WTC11 (cell line): Measurements from ENCODE around the gene KRT20. TPM values are rescaled to one million over a fixed set of nuclear protein-coding genes. Genes with fewer than 3 reads are reported as not detected.
"Not testable (repeated sequence)": the region's sequence is repeated elsewhere in the genome, so short reads cannot be mapped to it uniquely, and the experiment has no call there.

ENCODE experiments used
- ATAC-seq: fragments of 200-7000 bp; cut with Tn5 transposase; 2 replicates; pipeline ENCODE4 v1.10.0; 2021; ENCODE audit warnings: mild to moderate bottlenecking, moderate library complexity
- CTCF ChIA-PET: fragments of 300-600 bp; sonication (Branson Sonifier 250); formaldehyde crosslinking; loops from one replicate; lab custom pipeline; 2021; ENCODE audit warnings: antibody characterized with exemption; lab: Charles Lee
- POLR2A ChIA-PET: fragments of 350-600 bp; sonication (Branson Sonifier 250); formaldehyde crosslinking; loops from one replicate; lab custom pipeline; 2021; ENCODE audit warnings: antibody characterized with exemption; lab: Charles Lee
- DNase-seq: peaks from one replicate; pipeline ENCODE4 v3.0.0; 2021; ENCODE audit warnings: low spot score
- H3K27ac Mint-ChIP-seq: 2 replicates; pipeline ENCODE4 v1.8.0; 2021; ENCODE audit warnings: mixed read lengths
- H3K27me3 Mint-ChIP-seq: 2 replicates; pipeline ENCODE4 v1.8.0; 2021; ENCODE audit warnings: low read depth, mild to moderate bottlenecking, moderate library complexity, mixed read lengths
- H3K36me3 Mint-ChIP-seq: 2 replicates; pipeline ENCODE4 v1.8.0; 2021; ENCODE audit warnings: mixed read lengths
- H3K4me1 Mint-ChIP-seq: 2 replicates; pipeline ENCODE4 v1.8.0; 2022; ENCODE audit warnings: mixed read lengths
- H3K4me3 Mint-ChIP-seq: 2 replicates; pipeline ENCODE4 v1.8.0; 2021; ENCODE audit warnings: mild to moderate bottlenecking, moderate library complexity, mixed read lengths
- H3K9me3 Mint-ChIP-seq: 2 replicates; pipeline ENCODE4 v1.8.0; 2021; ENCODE audit warnings: mixed read lengths
- ATF1 ChIP-seq: sonication (generic); formaldehyde crosslinking; IDR thresholded peaks from 2 replicates; pipeline ENCODE4 v1.8.1; 2023; ENCODE audit warnings: mild to moderate bottlenecking, moderate library complexity, missing genetic modification reagents
- CREB1 ChIP-seq: sonication (generic); formaldehyde crosslinking; IDR thresholded peaks from 2 replicates; pipeline ENCODE4 v1.8.0; 2023; ENCODE audit warnings: mild to moderate bottlenecking, missing genetic modification reagents
- FOXJ3 ChIP-seq: sonication (generic); formaldehyde crosslinking; IDR thresholded peaks from 2 replicates; pipeline ENCODE4 v1.9.0; 2021; ENCODE audit warnings: missing genetic modification reagents, mild to moderate bottlenecking, borderline replicate concordance
- GTF2I ChIP-seq: fragments of 250-450 bp; sonication (Bioruptor Pico); conservative IDR thresholded peaks from 2 replicates; pipeline ENCODE4 v1.4.0; 2021; ENCODE audit warnings: mild to moderate bottlenecking
- JAZF1 ChIP-seq: fragments of 250-450 bp; sonication (Bioruptor Pico); IDR thresholded peaks from 2 replicates; pipeline ENCODE4 v1.9.0; 2021; ENCODE audit warnings: moderate library complexity, mild to moderate bottlenecking, inconsistent platforms
- NFATC4 ChIP-seq: fragments of 250-450 bp; sonication (Bioruptor Pico); IDR thresholded peaks from 2 replicates; pipeline ENCODE4 v1.9.0; 2021; ENCODE audit warnings: mild to moderate bottlenecking
- TEAD1 ChIP-seq: sonication (generic); formaldehyde crosslinking; IDR thresholded peaks from 2 replicates; pipeline ENCODE4 v1.8.0; 2022; ENCODE audit warnings: mild to moderate bottlenecking, missing genetic modification reagents
- TEAD4 ChIP-seq: sonication (generic); formaldehyde crosslinking; IDR thresholded peaks from 2 replicates; pipeline ENCODE4 v1.8.0; 2022; ENCODE audit warnings: mild to moderate bottlenecking, missing genetic modification reagents
- ZNF121 ChIP-seq: sonication (generic); formaldehyde crosslinking; IDR thresholded peaks from 2 replicates; pipeline ENCODE4 v1.8.0; 2023; ENCODE audit warnings: missing genetic modification reagents
- ZNF138 ChIP-seq: sonication (generic); formaldehyde crosslinking; conservative IDR thresholded peaks from 2 replicates; pipeline ENCODE4 v1.8.1; 2022; ENCODE audit warnings: mild to moderate bottlenecking, moderate library complexity, missing genetic modification reagents
- ZNF232 ChIP-seq: sonication (generic); formaldehyde crosslinking; IDR thresholded peaks from 2 replicates; pipeline ENCODE4 v1.8.0; 2022; ENCODE audit warnings: mild to moderate bottlenecking, missing genetic modification reagents
- ZNF317 ChIP-seq: sonication (generic); formaldehyde crosslinking; IDR thresholded peaks from 2 replicates; pipeline ENCODE4 v1.8.1; 2023; ENCODE audit warnings: low read depth, mild to moderate bottlenecking, moderate library complexity, missing genetic modification reagents, borderline replicate concordance
- total RNA-seq: library from RNA; stranded (reverse); gene quantifications from 3 replicates; pipeline ENCODE4 v1.2.3, GENCODE V29; 2021
- TF ChIP-seq, protein P1 (sequence below): sonication (generic); formaldehyde crosslinking; conservative IDR thresholded peaks from 2 replicates; pipeline ENCODE4 v1.8.1; 2023; ENCODE audit warnings: mild to moderate bottlenecking, low read depth, missing genetic modification reagents, moderate library complexity
- TF ChIP-seq, protein P2 (sequence below): fragments of 250-450 bp; sonication (Bioruptor Pico); IDR thresholded peaks from 2 replicates; pipeline ENCODE4 v1.9.0; 2021; ENCODE audit warnings: mild to moderate bottlenecking
- TF ChIP-seq, protein P3 (sequence below): fragments of 250-450 bp; sonication (Bioruptor Pico); IDR thresholded peaks from 2 replicates; pipeline ENCODE4 v2.1.2; 2022; ENCODE audit warnings: mild to moderate bottlenecking, moderate library complexity
- TF ChIP-seq, protein P4 (sequence below): sonication (generic); formaldehyde crosslinking; IDR thresholded peaks from 2 replicates; pipeline ENCODE4 v1.8.1; 2023; ENCODE audit warnings: mild to moderate bottlenecking, missing genetic modification reagents, borderline replicate concordance
- TF ChIP-seq, protein P5 (sequence below): sonication (generic); formaldehyde crosslinking; IDR thresholded peaks from 2 replicates; pipeline ENCODE4 v1.8.1; 2022; ENCODE audit warnings: missing genetic modification reagents, borderline replicate concordance

The KRT20 gene
- total RNA-seq, 1 experiment from 2014 or later, result 0.42 TPM

DNA sequence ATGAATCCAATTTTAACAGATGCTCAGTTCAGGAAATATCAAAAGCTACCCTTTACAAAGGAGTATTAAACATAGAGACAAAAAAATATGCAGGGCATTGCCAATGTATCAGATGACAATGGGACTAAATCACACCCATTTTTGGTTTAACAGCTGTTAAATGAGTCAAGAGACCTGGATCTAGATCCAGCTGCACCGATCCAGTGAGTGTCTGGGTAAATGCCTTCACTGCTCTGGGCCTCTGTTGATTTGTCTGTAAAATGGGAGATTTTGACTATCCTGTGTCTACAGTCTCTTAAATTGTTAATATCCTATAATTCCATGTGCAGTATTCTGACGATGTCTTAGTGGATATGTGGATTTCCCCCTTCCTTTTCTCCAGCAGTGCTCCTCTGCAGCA is 36.0 kb upstream of the KRT20 start:
- no peak for DNase-seq
- Mint-ChIP-seq H3K9me3 (no peaks in the 10 kb centered on the region), H3K27me3 (peaks cover 3% of the 10 kb centered on the region; the same call in 1 of the 2 replicates), H3K4me3 (no peak overlapping the region), H3K36me3 (no peaks in the 10 kb centered on the region), H3K4me1 (peaks cover 2% of the 10 kb centered on the region), H3K27ac (no peak overlapping the region)
- TF ChIP-seq CREB1 (CRISPR knock-in tag) (no peak), ZNF138 (CRISPR knock-in tag) (no peak)
- TF ChIP-seq, protein P1, sequence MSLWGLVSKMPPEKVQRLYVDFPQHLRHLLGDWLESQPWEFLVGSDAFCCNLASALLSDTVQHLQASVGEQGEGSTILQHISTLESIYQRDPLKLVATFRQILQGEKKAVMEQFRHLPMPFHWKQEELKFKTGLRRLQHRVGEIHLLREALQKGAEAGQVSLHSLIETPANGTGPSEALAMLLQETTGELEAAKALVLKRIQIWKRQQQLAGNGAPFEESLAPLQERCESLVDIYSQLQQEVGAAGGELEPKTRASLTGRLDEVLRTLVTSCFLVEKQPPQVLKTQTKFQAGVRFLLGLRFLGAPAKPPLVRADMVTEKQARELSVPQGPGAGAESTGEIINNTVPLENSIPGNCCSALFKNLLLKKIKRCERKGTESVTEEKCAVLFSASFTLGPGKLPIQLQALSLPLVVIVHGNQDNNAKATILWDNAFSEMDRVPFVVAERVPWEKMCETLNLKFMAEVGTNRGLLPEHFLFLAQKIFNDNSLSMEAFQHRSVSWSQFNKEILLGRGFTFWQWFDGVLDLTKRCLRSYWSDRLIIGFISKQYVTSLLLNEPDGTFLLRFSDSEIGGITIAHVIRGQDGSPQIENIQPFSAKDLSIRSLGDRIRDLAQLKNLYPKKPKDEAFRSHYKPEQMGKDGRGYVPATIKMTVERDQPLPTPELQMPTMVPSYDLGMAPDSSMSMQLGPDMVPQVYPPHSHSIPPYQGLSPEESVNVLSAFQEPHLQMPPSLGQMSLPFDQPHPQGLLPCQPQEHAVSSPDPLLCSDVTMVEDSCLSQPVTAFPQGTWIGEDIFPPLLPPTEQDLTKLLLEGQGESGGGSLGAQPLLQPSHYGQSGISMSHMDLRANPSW (CRISPR knock-in tag), result no peak
- TF ChIP-seq, protein P2, sequence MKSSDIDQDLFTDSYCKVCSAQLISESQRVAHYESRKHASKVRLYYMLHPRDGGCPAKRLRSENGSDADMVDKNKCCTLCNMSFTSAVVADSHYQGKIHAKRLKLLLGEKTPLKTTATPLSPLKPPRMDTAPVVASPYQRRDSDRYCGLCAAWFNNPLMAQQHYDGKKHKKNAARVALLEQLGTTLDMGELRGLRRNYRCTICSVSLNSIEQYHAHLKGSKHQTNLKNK (CRISPR knock-in tag), result no peak
- TF ChIP-seq, protein P3, sequence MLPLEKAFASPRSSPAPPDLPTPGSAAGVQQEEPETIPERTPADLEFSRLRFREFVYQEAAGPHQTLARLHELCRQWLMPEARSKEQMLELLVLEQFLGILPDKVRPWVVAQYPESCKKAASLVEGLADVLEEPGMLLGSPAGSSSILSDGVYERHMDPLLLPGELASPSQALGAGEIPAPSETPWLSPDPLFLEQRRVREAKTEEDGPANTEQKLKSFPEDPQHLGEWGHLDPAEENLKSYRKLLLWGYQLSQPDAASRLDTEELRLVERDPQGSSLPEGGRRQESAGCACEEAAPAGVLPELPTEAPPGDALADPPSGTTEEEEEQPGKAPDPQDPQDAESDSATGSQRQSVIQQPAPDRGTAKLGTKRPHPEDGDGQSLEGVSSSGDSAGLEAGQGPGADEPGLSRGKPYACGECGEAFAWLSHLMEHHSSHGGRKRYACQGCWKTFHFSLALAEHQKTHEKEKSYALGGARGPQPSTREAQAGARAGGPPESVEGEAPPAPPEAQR, result no peak
- POLR2A ChIA-PET, result no interaction called here
- no peak for ATAC-seq
- CTCF ChIA-PET, result no interaction called here

DNA sequence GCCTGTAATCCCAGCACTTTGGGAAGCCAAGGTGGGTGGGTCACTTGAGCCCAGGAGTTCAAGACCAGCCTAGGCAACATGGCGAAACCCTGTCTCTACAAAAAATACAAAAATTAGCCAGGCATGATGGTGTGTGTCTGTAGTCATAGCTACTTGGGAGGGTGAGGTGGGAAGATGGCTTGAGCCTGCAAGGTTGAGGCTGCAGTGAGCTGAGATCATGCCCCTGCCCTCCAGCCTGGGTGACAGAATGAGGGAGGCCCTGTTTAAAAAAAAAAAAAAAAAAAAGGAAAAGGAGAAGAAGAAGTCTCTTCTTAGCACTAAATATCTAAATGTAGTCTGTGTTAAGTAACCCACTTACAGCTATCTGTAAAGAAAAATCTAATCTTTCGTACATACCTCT is 32.1 kb upstream of the KRT20 start:
- not testable (repeated sequence) for H3K4me1 Mint-ChIP-seq, H3K9me3 Mint-ChIP-seq, ATAC-seq, H3K36me3 Mint-ChIP-seq, DNase-seq, H3K27me3 Mint-ChIP-seq, H3K4me3 Mint-ChIP-seq, H3K27ac Mint-ChIP-seq
- POLR2A ChIA-PET, result interaction anchor here (0.7 kb wide), 1 partner anchor 229 kb away, joined by 7 read pairs; no protein-coding TSS in a partner anchor
- CTCF ChIA-PET, result interaction anchor here (1.3 kb wide), 1 partner anchor 405 kb away, joined by 4 read pairs; no protein-coding TSS in a partner anchor

DNA sequence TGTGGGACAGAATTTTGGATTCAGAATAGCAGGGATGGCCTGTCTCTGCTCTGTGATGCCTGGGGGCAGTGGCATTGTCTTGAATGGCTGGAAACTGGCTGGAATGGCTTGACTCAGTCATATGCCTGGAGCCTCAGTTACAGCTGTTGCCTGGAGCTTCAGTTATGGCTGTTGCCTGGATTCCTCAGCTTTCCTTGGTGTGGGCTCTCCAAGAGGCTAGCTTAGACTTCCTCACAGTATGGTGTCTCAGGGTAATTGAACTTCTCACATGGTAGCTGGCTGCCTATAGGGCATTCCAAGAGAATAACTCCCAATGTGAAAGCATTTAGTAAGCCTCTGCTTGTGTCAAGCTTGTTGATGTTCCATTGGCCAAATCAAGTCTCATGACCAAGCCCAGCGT is 31.3 kb upstream of the KRT20 start:
- ATAC-seq (no peak), DNase-seq (no peak)
- TF ChIP-seq ZNF121 (CRISPR knock-in tag) (no peak), ATF1 (CRISPR knock-in tag) (no peak), TEAD4 (CRISPR knock-in tag) (no peak), JAZF1 (CRISPR knock-in tag) (no peak), GTF2I (CRISPR knock-in tag) (no peak), CREB1 (CRISPR knock-in tag) (no peak), TEAD1 (CRISPR knock-in tag) (no peak), FOXJ3 (CRISPR knock-in tag) (no peak), ZNF317 (no peak), NFATC4 (CRISPR knock-in tag) (no peak), ZNF232 (no peak)
- TF ChIP-seq, protein P4, sequence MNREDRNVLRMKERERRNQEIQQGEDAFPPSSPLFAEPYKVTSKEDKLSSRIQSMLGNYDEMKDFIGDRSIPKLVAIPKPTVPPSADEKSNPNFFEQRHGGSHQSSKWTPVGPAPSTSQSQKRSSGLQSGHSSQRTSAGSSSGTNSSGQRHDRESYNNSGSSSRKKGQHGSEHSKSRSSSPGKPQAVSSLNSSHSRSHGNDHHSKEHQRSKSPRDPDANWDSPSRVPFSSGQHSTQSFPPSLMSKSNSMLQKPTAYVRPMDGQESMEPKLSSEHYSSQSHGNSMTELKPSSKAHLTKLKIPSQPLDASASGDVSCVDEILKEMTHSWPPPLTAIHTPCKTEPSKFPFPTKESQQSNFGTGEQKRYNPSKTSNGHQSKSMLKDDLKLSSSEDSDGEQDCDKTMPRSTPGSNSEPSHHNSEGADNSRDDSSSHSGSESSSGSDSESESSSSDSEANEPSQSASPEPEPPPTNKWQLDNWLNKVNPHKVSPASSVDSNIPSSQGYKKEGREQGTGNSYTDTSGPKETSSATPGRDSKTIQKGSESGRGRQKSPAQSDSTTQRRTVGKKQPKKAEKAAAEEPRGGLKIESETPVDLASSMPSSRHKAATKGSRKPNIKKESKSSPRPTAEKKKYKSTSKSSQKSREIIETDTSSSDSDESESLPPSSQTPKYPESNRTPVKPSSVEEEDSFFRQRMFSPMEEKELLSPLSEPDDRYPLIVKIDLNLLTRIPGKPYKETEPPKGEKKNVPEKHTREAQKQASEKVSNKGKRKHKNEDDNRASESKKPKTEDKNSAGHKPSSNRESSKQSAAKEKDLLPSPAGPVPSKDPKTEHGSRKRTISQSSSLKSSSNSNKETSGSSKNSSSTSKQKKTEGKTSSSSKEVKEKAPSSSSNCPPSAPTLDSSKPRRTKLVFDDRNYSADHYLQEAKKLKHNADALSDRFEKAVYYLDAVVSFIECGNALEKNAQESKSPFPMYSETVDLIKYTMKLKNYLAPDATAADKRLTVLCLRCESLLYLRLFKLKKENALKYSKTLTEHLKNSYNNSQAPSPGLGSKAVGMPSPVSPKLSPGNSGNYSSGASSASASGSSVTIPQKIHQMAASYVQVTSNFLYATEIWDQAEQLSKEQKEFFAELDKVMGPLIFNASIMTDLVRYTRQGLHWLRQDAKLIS (CRISPR knock-in tag), result no peak
- TF ChIP-seq, protein P1 (CRISPR knock-in tag), result no peak
- TF ChIP-seq, protein P5, sequence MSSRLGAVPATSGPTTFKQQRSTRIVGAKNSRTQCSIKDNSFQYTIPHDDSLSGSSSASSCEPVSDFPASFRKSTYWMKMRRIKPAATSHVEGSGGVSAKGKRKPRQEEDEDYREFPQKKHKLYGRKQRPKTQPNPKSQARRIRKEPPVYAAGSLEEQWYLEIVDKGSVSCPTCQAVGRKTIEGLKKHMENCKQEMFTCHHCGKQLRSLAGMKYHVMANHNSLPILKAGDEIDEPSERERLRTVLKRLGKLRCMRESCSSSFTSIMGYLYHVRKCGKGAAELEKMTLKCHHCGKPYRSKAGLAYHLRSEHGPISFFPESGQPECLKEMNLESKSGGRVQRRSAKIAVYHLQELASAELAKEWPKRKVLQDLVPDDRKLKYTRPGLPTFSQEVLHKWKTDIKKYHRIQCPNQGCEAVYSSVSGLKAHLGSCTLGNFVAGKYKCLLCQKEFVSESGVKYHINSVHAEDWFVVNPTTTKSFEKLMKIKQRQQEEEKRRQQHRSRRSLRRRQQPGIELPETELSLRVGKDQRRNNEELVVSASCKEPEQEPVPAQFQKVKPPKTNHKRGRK (CRISPR knock-in tag), result no peak
- H3K4me1 Mint-ChIP-seq, result no peaks in the 10 kb centered on the region
- no peaks in the 10 kb centered on the region for H3K27me3 Mint-ChIP-seq
- POLR2A ChIA-PET, result interaction anchor here (0.7 kb wide), 1 partner anchor 230 kb away, joined by 7 read pairs; no protein-coding TSS in a partner anchor
- no peaks in the 10 kb centered on the region for H3K36me3 Mint-ChIP-seq
- no peaks in the 10 kb centered on the region for H3K9me3 Mint-ChIP-seq
- no peak overlapping the region for H3K4me3 Mint-ChIP-seq
- no peak overlapping the region for H3K27ac Mint-ChIP-seq
- CTCF ChIA-PET, result interaction anchor here (0.6 to 1.3 kb wide), 3 partner anchors 53 to 494 kb away, joined by 3 to 5 read pairs (median 4); no protein-coding TSS in a partner anchor
